Measurements from ENCODE around the gene POGLUT2.
"Not testable (repeated sequence)": the region's sequence is repeated elsewhere in the genome, so short reads cannot be mapped to it uniquely, and the experiment has no call there.

Gene POGLUT2

GRCh38 chr13:102805680-102806079 lies 6.9 kb upstream of the POGLUT2 start:
- no peak for DNase-seq

DNA sequence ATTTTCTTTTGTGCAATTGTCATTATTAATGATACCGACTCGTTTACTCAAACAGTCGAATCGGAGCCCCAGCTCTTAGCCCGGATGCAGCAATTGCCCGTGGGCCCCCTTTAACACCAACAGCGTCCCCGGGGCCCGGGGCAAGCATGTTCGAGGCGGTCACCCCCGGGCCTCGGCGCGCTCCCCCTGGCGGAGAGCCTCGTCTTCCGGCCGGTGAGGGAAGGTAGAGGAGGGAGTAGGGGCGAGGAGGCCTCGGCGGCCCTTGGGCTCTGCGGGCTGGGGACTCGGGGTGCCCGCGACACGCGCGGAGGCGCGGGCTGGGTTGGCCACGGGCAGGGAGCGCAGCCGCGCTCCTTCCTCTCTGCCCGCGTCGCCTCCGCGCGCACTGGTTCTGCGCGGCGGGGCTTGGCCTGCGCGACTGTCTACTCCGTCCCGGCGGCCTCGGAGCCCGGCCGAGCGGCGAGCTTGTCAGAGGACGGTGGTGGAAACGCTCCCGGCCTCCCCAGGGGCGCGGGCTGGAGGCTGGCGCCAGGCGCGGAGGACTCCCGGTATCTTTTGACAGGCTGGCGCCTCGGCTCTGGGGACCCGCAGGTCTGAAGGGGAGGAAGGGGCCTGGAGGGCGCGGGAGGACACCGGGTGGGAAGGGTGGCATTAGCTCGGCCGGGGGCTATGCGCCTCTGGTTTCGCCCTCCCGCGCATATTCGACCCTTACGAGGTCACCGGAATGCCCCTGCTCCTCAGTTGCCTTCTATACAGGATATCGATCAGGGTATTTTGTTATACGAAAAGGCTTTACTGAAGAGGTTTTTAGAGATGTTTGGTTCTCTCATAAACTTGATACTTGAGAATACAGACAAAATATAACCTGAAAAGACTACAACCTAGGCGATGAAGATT lies 1.6 kb upstream of the POGLUT2 start:
- DNase-seq: peak; percentile 73

DNA sequence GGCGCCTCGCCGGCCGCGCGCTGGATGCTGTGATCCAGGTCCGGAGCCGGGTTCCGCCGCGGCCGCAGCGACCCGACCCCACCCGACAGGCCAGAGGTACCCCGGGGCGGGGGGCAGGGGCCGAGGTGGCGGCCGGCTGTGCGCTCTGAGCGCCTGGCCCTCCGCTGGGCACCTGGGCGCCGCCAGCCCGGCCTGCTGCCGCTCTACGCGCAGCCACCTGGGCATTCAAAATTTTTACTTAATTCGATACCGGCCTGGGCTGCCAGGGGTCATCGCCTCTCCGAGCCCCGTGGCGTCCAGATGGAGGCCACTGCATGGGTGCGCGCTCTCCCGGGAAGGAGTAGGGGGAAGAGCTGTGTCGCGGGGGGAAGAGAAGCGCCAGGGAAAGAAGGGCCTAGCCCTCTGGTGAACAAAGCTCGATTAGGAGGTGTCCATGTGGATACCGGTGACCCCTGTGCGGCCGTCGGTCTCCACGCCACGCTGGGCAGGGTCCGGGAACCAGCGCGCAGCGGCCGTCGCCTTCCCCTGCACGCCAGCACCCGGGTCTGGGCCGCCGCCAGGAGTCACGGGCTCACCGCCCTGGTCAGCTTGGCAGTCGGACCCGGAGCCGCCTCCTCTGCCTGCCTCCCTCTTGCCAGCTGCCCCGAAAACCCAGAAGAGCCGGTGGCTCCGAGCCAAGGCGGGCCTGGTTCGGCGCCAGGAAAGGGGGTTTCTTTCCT lies 809 bp upstream of the POGLUT2 start:
- peak; percentile 16 for DNase-seq

- DNase-seq: no peak
Measured at GRCh38 chr13:102793611-102794355, 5.0 kb downstream of the POGLUT2 start.

DNA sequence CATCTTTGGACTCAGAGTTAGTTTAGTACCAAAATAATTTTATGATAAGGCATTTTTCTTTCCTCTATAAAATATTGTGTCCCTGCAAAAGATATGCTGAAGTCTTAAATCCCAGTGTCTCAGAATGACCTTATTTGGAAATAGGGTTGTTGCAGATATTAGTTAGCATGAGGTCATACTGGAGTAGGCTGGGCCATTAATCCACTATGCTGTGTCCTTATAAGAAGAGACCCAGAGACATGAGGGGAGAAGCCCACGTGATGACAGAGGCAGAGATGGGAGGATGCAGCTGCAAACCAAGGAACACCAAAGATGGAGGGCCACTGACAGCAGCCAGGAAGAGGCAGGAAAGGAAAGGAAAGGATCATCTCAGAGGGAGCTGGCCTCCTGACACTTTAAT lies 6.4 kb downstream of the POGLUT2 start:
- no peak for DNase-seq

DNA sequence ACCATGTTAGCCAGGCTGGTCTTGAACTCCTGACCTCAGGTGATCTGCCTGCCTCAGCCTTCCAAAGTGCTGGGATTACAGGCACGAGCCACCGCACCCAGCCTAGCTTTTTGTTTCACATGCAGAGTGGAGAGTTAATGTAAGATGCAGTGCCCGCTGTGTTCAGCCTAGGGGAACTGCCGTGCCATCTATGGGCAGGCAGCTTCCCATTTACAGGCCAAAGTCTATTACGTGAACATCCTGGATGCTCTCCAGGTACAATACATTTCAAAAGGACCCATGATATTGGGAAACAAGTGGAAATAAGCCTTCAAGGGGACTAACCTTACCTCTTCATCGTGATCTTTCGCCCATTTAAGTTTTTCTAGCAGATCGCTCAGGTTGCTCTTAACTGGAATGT lies 10.1 kb downstream of the POGLUT2 start:
- DNase-seq: no peak

DNA sequence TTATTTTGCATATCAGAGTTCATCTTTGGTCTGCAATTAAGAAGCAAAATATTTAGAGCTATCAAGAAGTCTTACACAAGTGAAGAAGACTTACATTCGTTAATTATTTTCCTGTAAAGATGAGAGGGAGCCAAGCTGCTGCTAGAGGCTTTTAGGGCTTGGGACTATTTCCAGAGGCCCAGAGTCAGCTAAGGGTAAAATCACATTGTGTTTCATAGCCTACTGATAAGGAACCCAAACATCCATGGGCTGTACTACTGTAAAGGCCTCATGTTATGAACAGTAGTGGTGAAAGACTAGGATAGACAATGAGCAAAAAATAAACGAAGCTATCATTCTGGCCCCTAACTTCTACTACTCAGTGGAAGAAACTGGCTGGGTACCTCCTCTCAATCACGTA lies 14.3 kb downstream of the POGLUT2 start:
- no peak for DNase-seq

DNA sequence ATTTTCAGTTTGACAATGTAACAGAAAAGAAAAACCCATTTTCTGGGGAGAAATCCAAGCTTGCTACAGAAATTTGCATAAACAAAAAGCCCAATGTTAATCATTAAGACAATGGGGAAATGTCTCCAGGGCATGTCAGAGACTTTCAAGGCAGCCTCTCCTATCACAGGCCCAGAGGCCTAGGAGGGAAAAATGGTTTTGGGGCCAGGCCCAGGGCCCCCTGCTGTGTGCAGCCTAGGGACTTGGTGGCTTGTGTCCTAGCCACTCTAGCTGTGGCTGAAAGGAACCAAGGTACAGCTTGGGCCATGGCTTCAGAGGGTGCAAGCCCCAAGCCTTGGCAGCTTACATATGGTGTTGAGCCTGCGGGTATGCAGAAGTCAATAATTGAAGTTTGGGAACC lies 17.2 kb downstream of the POGLUT2 start:
- no peak for DNase-seq

DNA sequence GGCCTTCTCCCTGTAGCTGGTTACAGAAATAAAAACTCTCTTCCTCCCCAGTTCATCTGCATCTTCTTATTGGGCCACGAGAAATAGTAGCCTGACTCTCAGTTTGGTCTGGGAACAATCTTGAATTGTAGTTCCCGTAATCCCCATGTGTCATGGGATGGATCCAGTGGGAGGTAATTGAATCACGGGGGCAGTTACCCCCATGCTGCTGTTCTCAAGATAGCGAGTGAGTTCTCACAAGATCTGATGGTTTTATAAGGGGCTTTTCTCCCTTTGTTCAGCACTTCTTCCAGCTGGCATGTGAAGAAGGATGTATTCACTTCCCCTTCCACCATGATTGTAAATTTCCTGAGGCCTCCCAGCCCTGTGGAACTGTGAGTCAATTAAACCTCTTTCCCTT lies 18.1 kb downstream of the POGLUT2 start:
- not testable (repeated sequence) for DNase-seq

- no peak for DNase-seq
Measured at GRCh38 chr13:102779436-102780159, 19.2 kb downstream of the POGLUT2 start.

DNA sequence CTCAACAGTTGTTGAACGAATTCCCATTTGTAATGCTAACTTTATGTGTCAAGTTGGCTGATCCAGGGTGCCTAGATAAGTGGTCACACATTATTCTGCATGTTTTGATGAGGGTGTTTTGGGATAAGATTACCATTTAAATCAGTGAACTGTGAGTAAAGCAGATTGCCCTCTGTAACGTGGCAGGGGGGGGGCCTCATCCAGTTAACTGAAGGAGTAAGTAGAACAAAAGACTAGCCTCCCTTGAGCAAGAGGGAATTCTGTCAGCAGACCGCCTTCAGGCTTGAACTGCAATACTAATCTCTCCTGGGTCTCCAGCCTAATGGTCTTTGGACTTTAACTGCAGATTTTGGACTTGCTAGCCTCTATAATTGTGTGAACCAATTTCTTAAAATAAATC lies 21.0 kb downstream of the POGLUT2 start:
- no peak for DNase-seq

- no peak for DNase-seq
Measured at GRCh38 chr13:102776271-102776670, 22.5 kb downstream of the POGLUT2 start.

DNA sequence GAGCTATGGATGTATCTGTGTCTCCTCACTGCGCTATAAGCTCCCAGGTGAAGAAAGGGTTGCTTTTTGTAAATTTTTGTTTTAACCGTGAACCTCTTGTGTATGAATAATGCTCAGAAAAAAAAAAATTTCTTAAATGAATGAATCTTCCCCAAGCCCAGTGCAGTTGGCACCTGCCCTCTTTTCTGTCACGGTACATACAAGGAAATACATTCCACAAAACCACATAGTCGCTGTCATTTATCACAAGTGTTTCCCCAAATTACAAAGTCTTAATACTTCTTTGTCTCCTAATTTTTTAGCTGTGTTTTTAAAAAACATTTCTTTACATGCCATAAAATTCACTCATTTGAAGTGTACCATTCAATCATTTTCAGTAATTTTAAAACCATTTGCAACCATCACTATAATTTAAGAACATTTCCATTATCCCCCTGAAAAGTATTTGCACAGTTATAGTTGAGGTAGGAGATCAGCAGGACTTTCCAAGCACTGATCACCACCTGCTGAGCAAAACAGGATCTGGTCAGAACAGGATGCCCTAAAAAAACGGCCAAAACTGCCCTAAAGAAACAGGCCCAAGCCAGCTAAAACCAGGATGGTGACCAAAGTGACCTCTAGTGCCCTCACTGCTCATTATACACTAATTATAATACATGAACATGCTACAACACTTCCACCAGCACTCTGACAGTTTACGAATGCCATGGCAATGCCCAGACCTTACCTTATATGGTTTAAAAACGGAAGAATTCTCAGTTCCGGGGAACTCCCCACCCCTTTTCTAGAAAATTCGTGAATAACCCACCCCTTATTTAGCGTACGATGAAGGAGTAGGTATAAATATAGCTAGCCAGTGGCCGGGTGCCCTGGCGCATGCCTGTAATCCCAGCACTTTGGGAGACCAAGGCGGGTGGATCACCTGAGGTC lies 23.9 kb downstream of the POGLUT2 start:
- no peak for DNase-seq

DNA sequence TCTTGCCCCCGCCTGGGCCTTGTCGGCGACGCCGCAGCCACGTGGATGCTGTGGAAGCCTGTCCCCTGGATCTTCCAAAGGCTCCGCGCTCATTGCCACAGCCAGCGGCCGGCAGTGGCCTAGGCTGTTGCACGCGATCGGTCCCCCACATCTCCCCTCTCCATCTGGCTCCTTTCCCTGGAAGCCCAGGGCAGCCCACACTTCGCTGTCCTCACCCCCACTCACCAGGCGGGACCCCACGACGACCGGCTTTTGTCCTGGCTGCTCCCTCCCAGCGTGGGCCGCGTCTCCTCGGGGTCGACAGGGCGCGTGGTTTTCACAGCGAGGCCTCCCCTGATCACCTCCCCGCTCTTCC lies 24.6 kb downstream of the POGLUT2 start:
- peak; percentile 18 for DNase-seq

DNA sequence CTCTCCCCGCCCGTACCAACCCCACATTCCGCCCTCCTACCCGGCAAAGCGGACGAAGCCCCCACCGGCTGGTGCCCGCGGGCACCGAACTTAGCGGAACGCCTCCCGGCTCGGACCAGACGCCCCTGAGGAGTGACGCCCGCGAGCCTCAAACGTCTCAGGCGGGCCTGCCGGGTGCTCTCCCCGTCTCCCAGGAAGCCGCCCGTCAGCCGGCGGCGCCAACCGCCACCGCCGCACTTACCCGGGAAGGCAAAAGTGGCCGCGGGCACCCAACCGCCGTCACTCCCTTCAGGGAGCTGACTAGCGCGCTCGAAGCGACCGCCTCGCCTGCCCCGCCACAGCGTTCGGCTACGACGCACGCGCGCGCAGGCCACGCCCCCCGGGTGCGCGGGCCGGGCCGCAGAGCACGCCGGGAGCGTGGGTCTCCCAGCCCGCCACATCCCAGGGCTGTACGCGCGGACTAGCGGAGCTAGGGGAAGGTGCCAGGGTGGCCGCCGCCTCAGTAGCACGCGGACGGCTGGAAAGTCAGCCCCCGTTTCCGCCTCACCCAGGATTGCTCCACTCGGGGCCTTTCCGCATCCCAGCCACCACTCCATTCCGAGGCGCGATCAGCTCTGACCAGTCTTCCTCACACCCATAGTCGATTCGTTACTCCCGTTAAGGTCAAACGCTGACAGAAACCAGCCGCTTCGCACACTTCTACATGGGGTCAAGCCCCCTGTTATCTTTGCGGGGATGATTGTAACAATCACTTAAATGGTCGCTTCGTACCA lies 25.1 kb downstream of the POGLUT2 start, which contains the start of gene TEX30:
Gene TEX30 (minus strand): TSS at position 346 of the 773 bp plus-strand sequence. CDS start 3,760 bp downstream, outside the sequence.
- peak; percentile 84 for DNase-seq

GRCh38 chr13:102772042-102772425 lies 26.7 kb downstream of the POGLUT2 start:
- DNase-seq: no peak

GRCh38 chr13:102771298-102772041 lies 27.3 kb downstream of the POGLUT2 start:
- no peak for DNase-seq

DNA sequence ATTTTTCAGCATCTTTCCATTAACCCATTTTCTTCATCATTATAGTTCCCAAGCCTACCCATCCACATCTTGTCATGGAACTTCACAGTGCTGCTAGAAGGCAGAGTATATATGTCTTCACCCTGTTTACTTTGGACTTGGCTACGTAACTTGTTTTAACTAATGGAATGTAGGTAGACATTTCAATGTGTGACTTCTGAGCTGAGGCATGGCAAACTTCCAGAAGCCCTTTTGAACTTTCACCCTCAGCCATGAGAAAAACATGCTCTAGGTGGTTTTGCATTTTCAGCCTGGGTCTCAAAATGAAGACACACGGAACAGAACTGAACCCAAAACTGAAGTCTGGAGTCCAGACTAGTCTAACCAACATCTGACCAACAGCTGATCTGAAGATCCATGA lies 28.3 kb downstream of the POGLUT2 start:
- no peak for DNase-seq

DNA sequence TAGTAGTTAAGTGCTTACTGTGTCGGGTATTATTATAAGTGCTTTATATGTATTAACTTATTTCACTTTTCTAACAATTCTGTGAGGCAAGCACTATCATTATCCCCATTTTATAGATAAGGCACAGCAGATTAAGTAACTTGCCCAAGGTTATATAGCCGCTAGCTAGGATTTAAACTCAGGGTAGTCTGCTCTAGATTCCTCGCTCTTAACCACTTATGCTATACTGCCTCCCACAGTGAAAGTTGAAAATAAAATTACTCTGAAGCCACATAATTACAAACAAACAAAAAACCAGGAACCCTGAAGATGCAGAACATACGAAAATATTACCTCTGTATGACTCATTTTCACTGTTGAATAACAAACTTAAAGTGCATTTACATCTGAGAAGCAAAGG lies 29.1 kb downstream of the POGLUT2 start:
- DNase-seq: no peak

- DNase-seq: no peak
Measured at GRCh38 chr13:102768909-102769308, 29.9 kb downstream of the POGLUT2 start.
